Epithelial cell of proximal tubule (primary cell): ENCODE measurements around the gene NHLH2. TPM values are rescaled to one million over a fixed set of nuclear protein-coding genes. Genes with fewer than 3 reads are reported as not detected.

ENCODE experiments used
- DNase-seq: peaks from one replicate; pipeline ENCODE4 v3.0.0-alpha.2; 2011; ENCODE audit warnings: low read depth
- H3K4me3 ChIP-seq: 2 replicates; pipeline ENCODE4 v1.5.1; 2011; ENCODE audit warnings: low read depth, mild to moderate bottlenecking, low read length
- total RNA-seq: library from RNA; depleted of rRNA; stranded (reverse); fragments of >200 nt; gene quantifications from 2 replicates; pipeline ENCODE4 v1.2.3, GENCODE V29; 2015
- TF ChIP-seq, protein P1 (sequence below): conservative IDR thresholded peaks from 2 replicates; pipeline ENCODE4 v1.5.1; 2012; ENCODE audit warnings: low read depth, mild to moderate bottlenecking, low read length

Gene NHLH2
- total RNA-seq, 1 donor from 2014 or later, result 0.06 TPM

- peak overlapping the region; percentile 33 for H3K4me3 ChIP-seq
- no peak for DNase-seq
- TF ChIP-seq, protein P1, sequence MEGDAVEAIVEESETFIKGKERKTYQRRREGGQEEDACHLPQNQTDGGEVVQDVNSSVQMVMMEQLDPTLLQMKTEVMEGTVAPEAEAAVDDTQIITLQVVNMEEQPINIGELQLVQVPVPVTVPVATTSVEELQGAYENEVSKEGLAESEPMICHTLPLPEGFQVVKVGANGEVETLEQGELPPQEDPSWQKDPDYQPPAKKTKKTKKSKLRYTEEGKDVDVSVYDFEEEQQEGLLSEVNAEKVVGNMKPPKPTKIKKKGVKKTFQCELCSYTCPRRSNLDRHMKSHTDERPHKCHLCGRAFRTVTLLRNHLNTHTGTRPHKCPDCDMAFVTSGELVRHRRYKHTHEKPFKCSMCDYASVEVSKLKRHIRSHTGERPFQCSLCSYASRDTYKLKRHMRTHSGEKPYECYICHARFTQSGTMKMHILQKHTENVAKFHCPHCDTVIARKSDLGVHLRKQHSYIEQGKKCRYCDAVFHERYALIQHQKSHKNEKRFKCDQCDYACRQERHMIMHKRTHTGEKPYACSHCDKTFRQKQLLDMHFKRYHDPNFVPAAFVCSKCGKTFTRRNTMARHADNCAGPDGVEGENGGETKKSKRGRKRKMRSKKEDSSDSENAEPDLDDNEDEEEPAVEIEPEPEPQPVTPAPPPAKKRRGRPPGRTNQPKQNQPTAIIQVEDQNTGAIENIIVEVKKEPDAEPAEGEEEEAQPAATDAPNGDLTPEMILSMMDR, result no peak
Measured at GRCh38 chr1:115838431-115839028, 2.4 kb downstream of the NHLH2 start.

- H3K4me3 ChIP-seq, result no peak overlapping the region
- no peak for DNase-seq
- TF ChIP-seq, protein P1, result no peak
Measured at GRCh38 chr1:115837740-115838421, 3.0 kb downstream of the NHLH2 start.

GRCh38 chr1:115837341-115837739 lies 3.6 kb downstream of the NHLH2 start:
- H3K4me3 ChIP-seq, result no peak overlapping the region
- DNase-seq, result no peak
- TF ChIP-seq, protein P1, result no peak

DNA sequence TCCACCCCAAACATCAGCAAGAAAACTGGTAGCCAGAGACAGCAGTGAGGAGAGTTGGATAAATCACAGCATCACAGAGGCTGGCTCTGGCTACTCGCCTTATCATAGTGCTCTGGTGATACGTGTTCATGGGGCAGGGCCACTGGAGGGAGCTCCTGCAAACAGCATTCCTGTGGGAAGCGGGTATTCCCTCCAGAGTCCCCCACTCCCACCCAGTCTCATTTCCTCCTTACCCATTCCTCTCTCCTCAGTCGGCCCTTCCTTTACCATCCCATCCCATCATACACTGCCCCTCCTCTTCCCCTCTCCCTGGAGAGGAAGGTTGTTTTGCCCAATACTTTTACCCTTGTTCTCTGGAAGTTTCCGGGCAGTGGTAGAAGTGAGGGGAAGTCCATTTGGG lies 7.1 kb downstream of the NHLH2 start:
- no peak overlapping the region for H3K4me3 ChIP-seq
- TF ChIP-seq, protein P1, result no peak
- DNase-seq, result no peak

GRCh38 chr1:115832651-115833050 lies 8.3 kb downstream of the NHLH2 start:
- no peak for DNase-seq
- H3K4me3 ChIP-seq, result no peak overlapping the region
- TF ChIP-seq, protein P1, result no peak

DNA sequence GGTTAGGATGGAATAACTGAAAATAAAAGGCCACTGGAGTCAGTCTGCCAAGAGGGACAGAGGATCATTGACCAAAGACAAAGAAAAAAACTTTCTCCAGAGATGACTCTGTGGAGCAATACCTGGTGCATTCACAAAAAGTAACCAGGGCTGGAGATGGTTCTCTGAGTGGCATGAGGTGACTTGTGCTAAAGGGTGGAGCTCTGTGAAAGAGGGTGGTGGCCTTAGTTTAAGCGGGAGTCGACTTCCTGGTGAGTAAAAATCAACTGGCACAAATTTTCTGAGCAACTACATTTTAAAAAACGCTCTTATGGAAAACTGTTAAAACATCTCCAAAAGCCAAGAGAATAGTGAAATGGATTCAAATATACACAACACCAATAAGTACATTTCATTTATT lies 10.0 kb downstream of the NHLH2 start:
- no peak overlapping the region for H3K4me3 ChIP-seq
- no peak for DNase-seq
- TF ChIP-seq, protein P1, result no peak

- TF ChIP-seq, protein P1, result no peak
- no peak overlapping the region for H3K4me3 ChIP-seq
- no peak for DNase-seq
Measured at GRCh38 chr1:115829947-115830346, 11.0 kb downstream of the NHLH2 start.
